HL-60 (cell line): ENCODE results near the gene CDH15.

Experiments used
- DNase-seq, 2 experiments: peaks; one replicate each; pipeline ENCODE4 v3.0.0-alpha.2; 2010 to 2020; ENCODE audit warnings: low read depth in 1 of 2, low spot score in 1 of 2
- H3K27ac ChIP-seq: fragments of 250-450 bp; sonication (Bioruptor Pico); replicated peaks from 2 replicates; pipeline ENCODE4 v1.5.1; 2020; ENCODE audit warnings: mild to moderate bottlenecking, moderate library complexity
- H3K27me3 ChIP-seq: fragments of 250-450 bp; sonication (Bioruptor Pico); 2 replicates; pipeline ENCODE4 v1.5.1; 2021; ENCODE audit warnings: mild to moderate bottlenecking, moderate library complexity; ENCODE audit not compliant: insufficient read depth, poor library complexity, severe bottlenecking
- H3K4me3 ChIP-seq: replicated peaks from 2 replicates; pipeline ENCODE4 v1.5.1; 2011; ENCODE audit warnings: mild to moderate bottlenecking, control low read depth, low read length; ENCODE audit not compliant: insufficient read depth
- CTCF ChIP-seq: IDR thresholded peaks from one replicate; pipeline ENCODE4 v1.5.1; 2011; ENCODE audit warnings: low read length, control low read depth, inconsistent platforms; ENCODE audit not compliant: insufficient read depth
- GABPA ChIP-seq: IDR thresholded peaks from 2 replicates; pipeline ENCODE4 v1.6.1; 2012; ENCODE audit warnings: low read depth
- POLR2AphosphoS5 ChIP-seq: IDR thresholded peaks from 2 replicates; pipeline ENCODE4 v1.6.1; 2012; ENCODE audit warnings: low read depth
- REST ChIP-seq: IDR thresholded peaks from 2 replicates; pipeline ENCODE4 v1.6.1; 2012; ENCODE audit warnings: low read depth; ENCODE audit not compliant: insufficient replicate concordance
- SPI1 ChIP-seq: IDR thresholded peaks from 2 replicates; pipeline ENCODE4 v1.6.1; 2012; ENCODE audit warnings: low read depth, mild to moderate bottlenecking, borderline replicate concordance

CDH15 gene

GRCh38 chr16:89157778-89158177, 13.8 kb upstream of the CDH15 start:
- Histone ChIP-seq H3K4me3 (no peak overlapping the region), H3K27ac (no peak overlapping the region), H3K27me3 (no peaks in the 10 kb centered on the region)
- DNase-seq = no peak
- TF ChIP-seq GABPA (no peak), CTCF (no peak), SPI1 (no peak), POLR2AphosphoS5 (no peak), REST (no peak)

- H3K27me3 ChIP-seq = no peaks in the 10 kb centered on the region
- DNase-seq = no peak
- no peak overlapping the region for H3K4me3 ChIP-seq
- H3K27ac ChIP-seq = no peak overlapping the region
- TF ChIP-seq SPI1 (no peak), REST (no peak), POLR2AphosphoS5 (no peak), GABPA (no peak), CTCF (no peak)
These were observed 12.3 kb upstream of the CDH15 start for GRCh38 chr16:89159066-89159849.

- no peak for DNase-seq
- H3K4me3 ChIP-seq = no peak overlapping the region
- TF ChIP-seq CTCF = no peak
- no peak for TF ChIP-seq REST
- no peak for TF ChIP-seq POLR2AphosphoS5
- TF ChIP-seq GABPA = no peak
- TF ChIP-seq SPI1 = no peak
These were observed 11.6 kb upstream of the CDH15 start for GRCh38 chr16:89159850-89160354.

More at GRCh38 chr16:89159850-89160354, 11.6 kb upstream of the CDH15 start:
- Histone ChIP-seq H3K27me3 (no peaks in the 10 kb centered on the region), H3K27ac (no peak overlapping the region)
